KMS-11 (cell line): ENCODE measurements around the gene PRKD2.

Source experiments
- H2AFZ ChIP-seq: fragments of 200-600 bp; sonication (generic); 2 replicates; pipeline ENCODE4 v1.6.1; 2016; ENCODE audit warnings: antibody characterized with exemption, mixed run types, low read depth
- H3K27ac ChIP-seq: fragments of 200-600 bp; sonication (generic); 2 replicates; pipeline ENCODE4 v1.6.1; 2016; ENCODE audit warnings: mild to moderate bottlenecking, mixed run types
- H3K27me3 ChIP-seq: fragments of 200-600 bp; sonication (generic); 2 replicates; pipeline ENCODE4 v1.6.1; 2017; ENCODE audit warnings: mild to moderate bottlenecking, low read depth, mixed run types, moderate library complexity; ENCODE audit not compliant: insufficient read depth
- H3K36me3 ChIP-seq: fragments of 200-600 bp; sonication (generic); 2 replicates; pipeline ENCODE4 v1.6.1; 2017; ENCODE audit warnings: mild to moderate bottlenecking, mixed run types; ENCODE audit not compliant: insufficient read depth
- H3K4me1 ChIP-seq: fragments of 200-600 bp; sonication (generic); 2 replicates; pipeline ENCODE4 v1.6.1; 2016; ENCODE audit warnings: mild to moderate bottlenecking, low read depth, mixed run types; ENCODE audit not compliant: poor library complexity, severe bottlenecking
- H3K4me2 ChIP-seq: fragments of 200-600 bp; sonication (generic); 2 replicates; pipeline ENCODE4 v1.7.0; 2016; ENCODE audit warnings: mild to moderate bottlenecking, mixed run types
- H3K4me3 ChIP-seq: fragments of 200-600 bp; sonication (generic); IDR thresholded peaks from 2 replicates; pipeline ENCODE4 v1.6.1; 2017; ENCODE audit warnings: low read depth, low read length, mixed read lengths; ENCODE audit not compliant: insufficient read depth
- H3K79me2 ChIP-seq: fragments of 200-600 bp; sonication (generic); 2 replicates; pipeline ENCODE4 v1.6.1; 2016; ENCODE audit warnings: low read depth, mixed run types; ENCODE audit not compliant: insufficient read depth
- H3K9ac ChIP-seq: fragments of 200-600 bp; sonication (generic); 2 replicates; pipeline ENCODE4 v1.6.1; 2016; ENCODE audit warnings: mild to moderate bottlenecking, mixed run types
- H4K20me1 ChIP-seq: fragments of 200-600 bp; sonication (generic); 2 replicates; pipeline ENCODE4 v1.6.1; 2016; ENCODE audit warnings: mild to moderate bottlenecking, mixed run types; ENCODE audit not compliant: insufficient read depth
- TF ChIP-seq, protein P1 (sequence below): fragments of 200-600 bp; sonication (generic); conservative IDR thresholded peaks from 2 replicates; pipeline ENCODE4 v1.6.1; 2017; ENCODE audit warnings: low read depth, mild to moderate bottlenecking, antibody characterized with exemption, low read length, moderate library complexity, mixed read lengths

The PRKD2 gene

DNA sequence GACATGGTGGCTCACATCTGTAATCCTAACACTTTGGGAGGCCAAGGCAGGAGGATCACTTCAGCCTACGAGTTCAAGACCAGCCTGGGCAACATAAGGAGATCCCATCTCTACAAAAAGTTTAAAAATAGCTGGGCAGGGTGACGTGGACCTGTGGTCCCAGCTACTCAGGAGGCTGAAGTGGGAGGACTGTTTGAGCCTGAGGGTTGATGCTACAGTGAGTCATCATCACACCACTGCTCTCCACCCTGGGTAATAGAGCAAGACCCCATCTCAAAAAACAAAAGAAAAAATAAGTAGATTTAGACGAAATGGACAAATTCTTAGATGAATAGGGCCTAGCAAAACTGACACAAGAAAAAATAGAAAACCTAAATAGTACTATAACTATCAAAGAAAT is 70.5 kb downstream of the PRKD2 start:
- TF ChIP-seq, protein P1, sequence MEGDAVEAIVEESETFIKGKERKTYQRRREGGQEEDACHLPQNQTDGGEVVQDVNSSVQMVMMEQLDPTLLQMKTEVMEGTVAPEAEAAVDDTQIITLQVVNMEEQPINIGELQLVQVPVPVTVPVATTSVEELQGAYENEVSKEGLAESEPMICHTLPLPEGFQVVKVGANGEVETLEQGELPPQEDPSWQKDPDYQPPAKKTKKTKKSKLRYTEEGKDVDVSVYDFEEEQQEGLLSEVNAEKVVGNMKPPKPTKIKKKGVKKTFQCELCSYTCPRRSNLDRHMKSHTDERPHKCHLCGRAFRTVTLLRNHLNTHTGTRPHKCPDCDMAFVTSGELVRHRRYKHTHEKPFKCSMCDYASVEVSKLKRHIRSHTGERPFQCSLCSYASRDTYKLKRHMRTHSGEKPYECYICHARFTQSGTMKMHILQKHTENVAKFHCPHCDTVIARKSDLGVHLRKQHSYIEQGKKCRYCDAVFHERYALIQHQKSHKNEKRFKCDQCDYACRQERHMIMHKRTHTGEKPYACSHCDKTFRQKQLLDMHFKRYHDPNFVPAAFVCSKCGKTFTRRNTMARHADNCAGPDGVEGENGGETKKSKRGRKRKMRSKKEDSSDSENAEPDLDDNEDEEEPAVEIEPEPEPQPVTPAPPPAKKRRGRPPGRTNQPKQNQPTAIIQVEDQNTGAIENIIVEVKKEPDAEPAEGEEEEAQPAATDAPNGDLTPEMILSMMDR: no peak

DNA sequence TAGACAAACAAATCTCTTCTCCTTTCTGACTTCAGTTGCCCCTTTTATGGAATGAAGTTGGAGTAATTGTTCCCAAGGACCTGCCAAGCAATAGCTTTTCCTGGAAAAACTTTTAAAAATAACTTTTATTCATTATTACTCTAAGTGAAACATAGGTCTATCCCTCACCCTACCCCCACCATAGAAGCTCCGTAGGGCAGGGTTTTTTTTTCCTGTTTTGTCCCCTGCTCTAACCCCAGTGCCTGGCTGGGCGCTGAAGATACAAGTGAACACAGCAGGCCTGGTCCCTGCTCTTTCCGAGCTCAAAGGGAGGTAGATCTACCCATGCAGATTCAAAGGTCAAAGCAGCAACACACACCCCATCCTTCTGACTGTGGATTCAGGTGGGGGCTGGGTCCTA is 72.2 kb downstream of the PRKD2 start:
- TF ChIP-seq, protein P1: no peak
- Histone ChIP-seq H3K4me1 (peaks cover 4% of the 10 kb centered on the region), H3K4me2 (no peak overlapping the region), H3K27me3 (peaks cover 44% of the 10 kb centered on the region; the same call in 1 of the 2 replicates), H3K27ac (no peak overlapping the region), H3K9ac (no peak overlapping the region), H4K20me1 (no peaks in the 10 kb centered on the region), H3K36me3 (no peaks in the 10 kb centered on the region), H3K4me3 (no peak overlapping the region), H2AFZ (no peak overlapping the region), H3K79me2 (no peaks in the 10 kb centered on the region)

More for the DNA sequence above, 70.5 kb downstream of the PRKD2 start:
- Histone ChIP-seq H3K79me2 (no peaks in the 10 kb centered on the region), H4K20me1 (no peaks in the 10 kb centered on the region), H3K27ac (no peak overlapping the region), H3K4me1 (no peaks in the 10 kb centered on the region), H3K27me3 (peaks cover 30% of the 10 kb centered on the region; the same call in 1 of the 2 replicates), H2AFZ (no peak overlapping the region), H3K4me3 (no peak overlapping the region), H3K36me3 (no peaks in the 10 kb centered on the region), H3K4me2 (no peak overlapping the region), H3K9ac (no peak overlapping the region)

DNA sequence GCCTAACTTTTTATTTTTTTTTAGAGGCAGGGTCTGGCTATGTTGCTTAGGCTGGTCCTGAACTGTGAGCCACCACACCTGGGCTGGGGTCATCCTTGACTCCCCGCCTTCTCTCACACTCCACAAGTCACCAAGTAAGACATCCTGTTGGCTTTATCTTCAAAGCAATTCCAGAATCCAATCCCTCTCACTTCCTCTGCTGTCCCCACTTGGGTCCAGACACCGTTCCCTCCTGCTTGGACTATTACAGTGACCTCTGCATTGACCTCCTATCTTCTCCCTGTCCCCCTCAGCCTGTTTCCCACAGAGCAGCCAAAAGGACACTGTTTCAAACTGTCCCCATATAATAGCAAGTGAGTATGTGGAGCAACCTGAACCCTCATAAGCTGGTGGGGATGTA is 76.3 kb downstream of the PRKD2 start:
- H3K36me3 ChIP-seq: no peaks in the 10 kb centered on the region
- H3K9ac ChIP-seq: no peak overlapping the region
- H3K4me3 ChIP-seq: no peak overlapping the region
- H3K27ac ChIP-seq: no peak overlapping the region
- no peak overlapping the region for H2AFZ ChIP-seq
- TF ChIP-seq, protein P1: no peak
- H3K27me3 ChIP-seq: peaks cover 59% of the 10 kb centered on the region
- peaks cover 15% of the 10 kb centered on the region for H3K4me1 ChIP-seq
- no peak overlapping the region for H3K4me2 ChIP-seq
- no peaks in the 10 kb centered on the region for H3K79me2 ChIP-seq
- H4K20me1 ChIP-seq: no peaks in the 10 kb centered on the region

DNA sequence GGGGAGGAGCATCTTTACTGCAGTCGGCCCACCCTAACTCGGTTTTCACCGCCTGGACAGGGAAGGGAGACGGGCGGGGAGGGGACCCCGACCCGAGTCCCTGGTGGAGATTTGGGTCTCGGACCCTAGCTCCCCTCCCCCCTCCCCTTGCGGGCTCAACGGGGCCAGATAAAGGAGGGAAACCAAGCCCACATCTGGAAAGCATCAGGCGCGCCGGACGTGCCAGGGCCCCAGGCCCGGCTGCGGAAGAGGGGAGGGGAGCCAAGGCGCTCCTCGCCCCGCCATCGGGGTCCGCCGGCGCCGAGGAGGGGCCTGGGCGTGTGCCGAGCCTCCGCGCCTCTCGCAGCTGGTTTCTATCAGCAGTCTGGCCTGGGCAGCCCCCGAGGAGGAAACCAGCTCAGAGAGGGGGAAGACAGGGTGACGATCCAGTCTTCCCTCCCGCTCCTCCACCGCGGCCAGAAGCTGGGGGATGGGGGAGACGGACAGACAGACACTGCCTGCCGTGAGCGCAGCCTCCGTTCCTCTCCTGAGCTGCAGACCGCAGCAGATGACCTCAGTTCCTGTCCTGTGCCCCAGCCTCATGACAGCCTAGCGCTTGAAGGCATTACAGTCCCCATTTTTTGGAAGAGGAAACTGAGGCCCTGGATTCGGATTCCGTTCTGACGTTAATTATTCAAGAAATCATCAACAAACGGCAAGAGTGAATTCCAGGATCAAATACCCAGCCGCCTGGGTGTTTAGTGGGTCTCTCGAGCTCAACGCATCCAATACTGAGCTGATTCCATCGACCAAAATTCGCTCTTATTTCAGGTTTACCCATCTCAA is 77.3 kb downstream of the PRKD2 start:
- Histone ChIP-seq H3K4me2 (peak overlapping the region; percentile 96), H3K9ac (no peak overlapping the region), H3K79me2 (no peaks in the 10 kb centered on the region), H4K20me1 (no peaks in the 10 kb centered on the region), H3K27me3 (peaks cover 57% of the 10 kb centered on the region), H3K4me3 (no peak overlapping the region), H3K4me1 (peaks cover 18% of the 10 kb centered on the region), H3K27ac (no peak overlapping the region), H3K36me3 (no peaks in the 10 kb centered on the region), H2AFZ (peak overlapping the region; percentile 58; the same call in 1 of the 2 replicates)
- TF ChIP-seq, protein P1: no peak
